OCI-LY3 (cell line): Measurements from ENCODE around the gene PFKL.

ENCODE experiments used
- H2AFZ ChIP-seq: fragments of 200-600, 300-600 bp; shearing (Covaris generic); 2 replicates; pipeline ENCODE4 v1.6.0; 2014; ENCODE audit warnings: antibody characterized with exemption, low read depth, low read length
- H3K27ac ChIP-seq: fragments of 200-600, 300-600 bp; sonication (generic); 2 replicates; pipeline ENCODE4 v1.5.1; 2014; ENCODE audit warnings: mild to moderate bottlenecking, low read length, moderate library complexity, mixed read lengths
- H3K27me3 ChIP-seq: fragments of 200-600, 300-600 bp; sonication (generic); 2 replicates; pipeline ENCODE4 v1.6.1; 2014; ENCODE audit warnings: low read depth, low read length, mixed read lengths
- H3K36me3 ChIP-seq: fragments of 200-600, 300-600 bp; sonication (generic); replicated peaks from 2 replicates; pipeline ENCODE3; 2014; ENCODE audit warnings: low read depth, low read length, mixed read lengths
- H3K4me1 ChIP-seq: fragments of 300-600, 200-600 bp; sonication (generic); 2 replicates; pipeline ENCODE4 v1.6.1; 2014; ENCODE audit warnings: low read length, mixed read lengths
- H3K4me2 ChIP-seq: fragments of 200-600, 300-600 bp; sonication (generic); 2 replicates; pipeline ENCODE4 v1.6.1; 2014; ENCODE audit warnings: low read length, mixed read lengths
- H3K4me3 ChIP-seq: fragments of 300-600, 200-600 bp; sonication (generic); 2 replicates; pipeline ENCODE4 v1.5.1; 2014; ENCODE audit warnings: antibody characterized with exemption, mild to moderate bottlenecking, low read length, moderate library complexity
- H3K79me2 ChIP-seq: fragments of 300-600, 200-600 bp; shearing (Covaris generic); 2 replicates; pipeline ENCODE4 v1.6.1; 2014; ENCODE audit warnings: mild to moderate bottlenecking, low read length, mixed read lengths
- H3K9ac ChIP-seq: fragments of 300-600, 200-600 bp; shearing (Covaris generic); 2 replicates; pipeline ENCODE4 v1.6.0; 2014; ENCODE audit warnings: mild to moderate bottlenecking, low read length, moderate library complexity
- H3K9me3 ChIP-seq: fragments of 200-600, 300-600 bp; shearing (Covaris generic); 2 replicates; pipeline ENCODE4 v1.6.1; 2014; ENCODE audit warnings: low read length, mixed read lengths; ENCODE audit not compliant: insufficient read depth
- H4K20me1 ChIP-seq: fragments of 200-600, 300-600 bp; sonication (generic); 2 replicates; pipeline ENCODE4 v1.6.1; 2016; ENCODE audit warnings: low read length, mixed read lengths; ENCODE audit not compliant: insufficient read depth
- EZH2phosphoT487 ChIP-seq: fragments of 200-600 bp; shearing (Covaris generic); IDR thresholded peaks from 2 replicates; pipeline ENCODE4 v1.6.1; 2018; ENCODE audit warnings: antibody characterized with exemption, mixed run types, low read depth
- TF ChIP-seq, protein P1 (sequence below): fragments of 200-600, 300-600 bp; sonication (generic); IDR thresholded peaks from 2 replicates; pipeline ENCODE4 v1.5.1; 2014; ENCODE audit warnings: antibody characterized with exemption, low read length, low read depth

The PFKL gene

DNA sequence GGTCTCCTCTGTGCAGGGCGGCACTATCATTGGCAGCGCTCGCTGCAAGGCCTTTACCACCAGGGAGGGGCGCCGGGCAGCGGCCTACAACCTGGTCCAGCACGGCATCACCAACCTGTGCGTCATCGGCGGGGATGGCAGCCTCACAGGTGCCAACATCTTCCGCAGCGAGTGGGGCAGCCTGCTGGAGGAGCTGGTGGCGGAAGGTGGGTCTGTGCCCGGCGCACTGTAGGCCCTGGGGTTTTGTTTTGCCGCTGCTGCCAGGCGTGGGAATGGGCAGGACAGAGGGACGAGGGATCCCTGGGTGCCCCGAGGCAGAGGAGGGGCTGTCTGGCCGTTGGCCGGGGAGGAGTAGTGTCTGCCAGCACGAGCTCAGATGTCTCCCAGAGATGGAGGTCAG is 12.2 kb downstream of the PFKL start:
- no peak overlapping the region for H2AFZ ChIP-seq
- H4K20me1 ChIP-seq = no peaks in the 10 kb centered on the region
- no peaks in the 10 kb centered on the region for H3K4me1 ChIP-seq
- H3K4me2 ChIP-seq = no peak overlapping the region
- H3K9me3 ChIP-seq = no peaks in the 10 kb centered on the region
- H3K9ac ChIP-seq = no peak overlapping the region
- H3K27me3 ChIP-seq = no peaks in the 10 kb centered on the region
- H3K79me2 ChIP-seq = no peaks in the 10 kb centered on the region
- H3K36me3 ChIP-seq = peaks cover 22% of the 10 kb centered on the region
- no peak overlapping the region for H3K27ac ChIP-seq
- TF ChIP-seq EZH2phosphoT487 = no peak
- TF ChIP-seq, protein P1, sequence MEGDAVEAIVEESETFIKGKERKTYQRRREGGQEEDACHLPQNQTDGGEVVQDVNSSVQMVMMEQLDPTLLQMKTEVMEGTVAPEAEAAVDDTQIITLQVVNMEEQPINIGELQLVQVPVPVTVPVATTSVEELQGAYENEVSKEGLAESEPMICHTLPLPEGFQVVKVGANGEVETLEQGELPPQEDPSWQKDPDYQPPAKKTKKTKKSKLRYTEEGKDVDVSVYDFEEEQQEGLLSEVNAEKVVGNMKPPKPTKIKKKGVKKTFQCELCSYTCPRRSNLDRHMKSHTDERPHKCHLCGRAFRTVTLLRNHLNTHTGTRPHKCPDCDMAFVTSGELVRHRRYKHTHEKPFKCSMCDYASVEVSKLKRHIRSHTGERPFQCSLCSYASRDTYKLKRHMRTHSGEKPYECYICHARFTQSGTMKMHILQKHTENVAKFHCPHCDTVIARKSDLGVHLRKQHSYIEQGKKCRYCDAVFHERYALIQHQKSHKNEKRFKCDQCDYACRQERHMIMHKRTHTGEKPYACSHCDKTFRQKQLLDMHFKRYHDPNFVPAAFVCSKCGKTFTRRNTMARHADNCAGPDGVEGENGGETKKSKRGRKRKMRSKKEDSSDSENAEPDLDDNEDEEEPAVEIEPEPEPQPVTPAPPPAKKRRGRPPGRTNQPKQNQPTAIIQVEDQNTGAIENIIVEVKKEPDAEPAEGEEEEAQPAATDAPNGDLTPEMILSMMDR = no peak
- H3K4me3 ChIP-seq = no peak overlapping the region

DNA sequence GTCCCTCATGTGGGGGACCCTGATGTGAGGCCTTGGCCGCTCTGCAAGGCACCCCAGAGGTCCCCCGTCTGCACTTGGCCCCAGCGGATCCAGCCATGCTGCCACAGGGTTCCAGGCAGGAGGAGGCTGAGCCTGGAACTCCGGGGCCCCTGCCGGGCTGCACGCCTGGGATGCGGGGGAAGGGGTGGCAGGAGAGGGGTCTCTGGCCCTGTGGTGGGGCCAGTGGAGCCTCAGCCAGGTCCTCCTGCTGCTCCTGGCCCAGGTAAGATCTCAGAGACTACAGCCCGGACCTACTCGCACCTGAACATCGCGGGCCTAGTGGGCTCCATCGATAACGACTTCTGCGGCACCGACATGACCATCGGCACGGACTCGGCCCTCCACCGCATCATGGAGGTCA is 12.9 kb downstream of the PFKL start:
- H3K27ac ChIP-seq = no peak overlapping the region
- H3K9ac ChIP-seq = no peak overlapping the region
- H3K9me3 ChIP-seq = no peaks in the 10 kb centered on the region
- H3K27me3 ChIP-seq = no peaks in the 10 kb centered on the region
- H3K4me2 ChIP-seq = no peak overlapping the region
- H2AFZ ChIP-seq = no peak overlapping the region
- no peak overlapping the region for H3K4me3 ChIP-seq
- H4K20me1 ChIP-seq = no peaks in the 10 kb centered on the region
- peaks cover 20% of the 10 kb centered on the region for H3K36me3 ChIP-seq
- no peaks in the 10 kb centered on the region for H3K4me1 ChIP-seq
- no peaks in the 10 kb centered on the region for H3K79me2 ChIP-seq
- TF ChIP-seq, protein P1 = no peak
- TF ChIP-seq EZH2phosphoT487 = no peak

GRCh38 chr21:44313451-44313850 is 13.6 kb downstream of the PFKL start:
- peaks cover 19% of the 10 kb centered on the region for H3K36me3 ChIP-seq
- H3K4me2 ChIP-seq = no peak overlapping the region
- H3K9me3 ChIP-seq = no peaks in the 10 kb centered on the region
- H3K9ac ChIP-seq = no peak overlapping the region
- no peak overlapping the region for H3K27ac ChIP-seq
- H2AFZ ChIP-seq = no peak overlapping the region
- no peaks in the 10 kb centered on the region for H4K20me1 ChIP-seq
- no peaks in the 10 kb centered on the region for H3K79me2 ChIP-seq
- no peak overlapping the region for H3K4me3 ChIP-seq
- H3K27me3 ChIP-seq = no peaks in the 10 kb centered on the region
- no peaks in the 10 kb centered on the region for H3K4me1 ChIP-seq
- TF ChIP-seq, protein P1 = no peak
- no peak for TF ChIP-seq EZH2phosphoT487

GRCh38 chr21:44314128-44314527 is 14.3 kb downstream of the PFKL start:
- Histone ChIP-seq H3K36me3 (peaks cover 19% of the 10 kb centered on the region), H4K20me1 (no peaks in the 10 kb centered on the region), H3K27ac (no peak overlapping the region), H3K9ac (no peak overlapping the region), H3K9me3 (no peaks in the 10 kb centered on the region), H3K79me2 (no peaks in the 10 kb centered on the region), H3K4me1 (no peaks in the 10 kb centered on the region), H3K4me2 (no peak overlapping the region), H3K27me3 (no peaks in the 10 kb centered on the region), H2AFZ (no peak overlapping the region), H3K4me3 (no peak overlapping the region)
- TF ChIP-seq, protein P1 = no peak
